ENCODE measurements around the gene NRL. TPM values are rescaled to one million over a fixed set of nuclear protein-coding genes. Genes with fewer than 3 reads are reported as not detected.

NRL gene
- total RNA-seq, 1 experiment from 2014 or later, result 1.3 TPM

DNA sequence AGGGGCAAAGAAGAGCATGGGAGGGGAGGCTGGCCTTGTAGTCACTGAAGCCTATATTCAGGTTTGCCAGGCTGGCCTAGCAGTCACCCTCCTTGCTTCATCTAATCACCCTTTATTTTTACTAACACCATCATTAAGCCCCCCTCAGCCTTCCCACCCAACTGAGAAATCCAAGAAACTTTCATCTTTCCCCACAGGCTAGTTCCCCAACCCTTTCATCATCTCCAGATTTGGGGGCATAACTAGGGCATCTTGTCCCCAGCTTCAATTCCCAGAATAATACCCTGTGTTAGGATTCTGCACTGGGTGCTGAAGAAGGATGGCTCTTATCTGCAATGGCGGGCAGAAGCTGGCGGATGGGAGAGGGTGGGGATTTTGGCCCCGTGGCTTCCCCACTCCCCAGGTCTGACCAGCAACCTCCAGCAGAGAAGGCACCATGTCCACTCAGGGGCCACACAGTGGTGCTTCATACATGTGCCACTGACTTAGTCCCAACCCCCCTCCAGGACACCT lies 13.7 kb downstream of the NRL start:
- Mint-ChIP-seq H3K4me3 (no peak overlapping the region), H3K9me3 (peaks cover 26% of the 10 kb centered on the region), H3K27ac (no peak overlapping the region), H3K36me3 (peaks cover 55% of the 10 kb centered on the region), H3K27me3 (ENCODE audit: low read depth) (no peaks in the 10 kb centered on the region; the same call in 1 of the 2 replicates), H3K4me1 (0 out of 2 replicates have a peak, but pooled peaks cover 2% of the 10 kb centered on the region)
- CTCF ChIA-PET, result interaction anchor here (1.0 to 1.3 kb wide), 2 partner anchors 8 to 14 kb away, joined by 3 to 7 read pairs; partner anchors contain the start of gene NRL
- no peak for TF ChIP-seq CDX4 (CRISPR knock-in tag; IDR thresholded peaks at IDR 0.05; ENCODE audit: borderline replicate concordance)
- TF ChIP-seq ZNF263 (CRISPR knock-in tag; IDR thresholded peaks at IDR 0.05; ENCODE audit: low read depth), result no peak
- no peak for TF ChIP-seq NR1H2 (CRISPR knock-in tag; IDR thresholded peaks at IDR 0.05)
- no peak for TF ChIP-seq ETV6 (CRISPR knock-in tag; IDR thresholded peaks at IDR 0.05)
- no peak for TF ChIP-seq SMAD3 (CRISPR knock-in tag; IDR thresholded peaks at IDR 0.05; ENCODE audit: borderline replicate concordance)
- TF ChIP-seq ZNF671 (CRISPR knock-in tag; IDR thresholded peaks at IDR 0.05), result no peak
- no peak for TF ChIP-seq CREB1 (CRISPR knock-in tag; IDR thresholded peaks at IDR 0.05)
- TF ChIP-seq TCF7 (CRISPR knock-in tag; IDR thresholded peaks at IDR 0.05; ENCODE audit: low read depth), result no peak
- TF ChIP-seq HMGA2 (CRISPR knock-in tag; IDR thresholded peaks at IDR 0.05), result no peak
- TF ChIP-seq RELA (CRISPR knock-in tag; IDR thresholded peaks at IDR 0.05; ENCODE audit: borderline replicate concordance), result no peak
- no peak for TF ChIP-seq ZNF232 (CRISPR knock-in tag; IDR thresholded peaks at IDR 0.05)
- no peak for TF ChIP-seq MXD4 (CRISPR knock-in tag; IDR thresholded peaks at IDR 0.05; ENCODE audit: borderline replicate concordance)
- no peak for TF ChIP-seq GABPB1 (CRISPR knock-in tag; IDR thresholded peaks at IDR 0.05)
- TF ChIP-seq NFE2L1 (CRISPR knock-in tag; IDR thresholded peaks at IDR 0.05), result no peak
- TF ChIP-seq EMX1 (CRISPR knock-in tag; IDR thresholded peaks at IDR 0.05), result no peak
- TF ChIP-seq FOXJ3 (CRISPR knock-in tag; IDR thresholded peaks at IDR 0.05; ENCODE audit: borderline replicate concordance), result no peak
- no peak for TF ChIP-seq ZNF121 (CRISPR knock-in tag; IDR thresholded peaks at IDR 0.05)
- no peak for TF ChIP-seq ZNF138 (CRISPR knock-in tag; conservative IDR thresholded peaks at IDR 0.05)
- TF ChIP-seq ZNF317 (CRISPR knock-in tag; IDR thresholded peaks at IDR 0.05; ENCODE audit: borderline replicate concordance, low read depth), result no peak
- DNase-seq (ENCODE audit: low spot score), result no peak
- POLR2A ChIA-PET, result interaction anchor here (1.1 kb wide), 1 partner anchor 8 kb away, joined by 3 read pairs; no protein-coding TSS in a partner anchor
- ATAC-seq, result no peak

DNA sequence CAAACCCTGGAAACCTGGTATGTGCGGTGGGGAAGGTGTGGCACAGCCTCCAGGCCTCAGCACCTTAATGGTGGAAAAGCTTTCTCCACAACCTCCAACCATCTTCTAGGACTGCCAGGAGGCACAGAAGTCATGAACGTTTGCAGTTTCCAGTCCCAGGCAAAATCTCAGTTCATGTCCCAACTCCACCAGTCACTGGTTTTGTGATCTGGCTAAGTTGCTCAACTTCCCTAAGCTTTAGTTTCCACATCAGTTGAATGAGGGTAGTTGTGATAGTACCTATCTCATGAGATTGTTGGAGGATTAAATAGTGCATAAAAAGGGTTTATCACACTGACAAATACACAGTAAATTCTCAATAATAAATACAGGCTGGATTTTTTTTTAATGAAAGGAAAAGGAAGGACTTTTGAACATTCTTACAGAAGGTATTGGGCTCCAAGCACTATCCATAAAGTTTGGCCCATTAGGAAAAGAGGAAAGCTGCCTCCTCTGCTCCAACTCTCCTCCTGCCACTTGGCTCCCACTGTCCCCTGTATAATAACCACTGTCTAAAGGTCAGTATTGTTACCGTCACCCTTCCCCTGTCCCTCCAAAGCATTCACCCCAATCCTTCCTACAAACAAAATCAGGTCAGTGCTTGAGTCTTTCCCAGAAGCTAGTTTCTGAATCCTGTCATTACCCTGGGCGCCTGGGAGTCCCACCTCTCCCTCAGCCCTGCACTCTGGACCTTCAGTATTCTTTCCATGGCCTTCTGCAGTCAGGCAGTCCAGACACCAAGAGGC lies 14.4 kb downstream of the NRL start:
- ChIA-PET POLR2A (interaction anchor here (1.1 kb wide), 1 partner anchor 9 kb away, joined by 3 read pairs; no protein-coding TSS in a partner anchor), CTCF (interaction anchor here (1.0 to 1.3 kb wide), 2 partner anchors 8 to 15 kb away, joined by 3 to 7 read pairs; partner anchors contain the start of gene NRL)
- H3K27me3 Mint-ChIP-seq (ENCODE audit: low read depth), result no peaks in the 10 kb centered on the region
- H3K4me1 Mint-ChIP-seq, result peaks cover 7% of the 10 kb centered on the region
- no peak for ATAC-seq
- no peak overlapping the region for H3K4me3 Mint-ChIP-seq
- DNase-seq (ENCODE audit: low spot score), result no peak
- H3K9me3 Mint-ChIP-seq, result peaks cover 22% of the 10 kb centered on the region
- H3K27ac Mint-ChIP-seq, result no peak overlapping the region
- peaks cover 56% of the 10 kb centered on the region for H3K36me3 Mint-ChIP-seq
- TF ChIP-seq ZNF512 (CRISPR knock-in tag; IDR thresholded peaks at IDR 0.05; ENCODE audit: borderline replicate concordance) (no peak), GABPB1 (CRISPR knock-in tag; IDR thresholded peaks at IDR 0.05) (no peak)
- TF ChIP-seq, protein P1, sequence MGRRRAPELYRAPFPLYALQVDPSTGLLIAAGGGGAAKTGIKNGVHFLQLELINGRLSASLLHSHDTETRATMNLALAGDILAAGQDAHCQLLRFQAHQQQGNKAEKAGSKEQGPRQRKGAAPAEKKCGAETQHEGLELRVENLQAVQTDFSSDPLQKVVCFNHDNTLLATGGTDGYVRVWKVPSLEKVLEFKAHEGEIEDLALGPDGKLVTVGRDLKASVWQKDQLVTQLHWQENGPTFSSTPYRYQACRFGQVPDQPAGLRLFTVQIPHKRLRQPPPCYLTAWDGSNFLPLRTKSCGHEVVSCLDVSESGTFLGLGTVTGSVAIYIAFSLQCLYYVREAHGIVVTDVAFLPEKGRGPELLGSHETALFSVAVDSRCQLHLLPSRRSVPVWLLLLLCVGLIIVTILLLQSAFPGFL (CRISPR knock-in tag; IDR thresholded peaks at IDR 0.05; ENCODE audit: borderline replicate concordance), result 0 out of 2 replicates have a peak, but pooled peaks have one; percentile 26
